Adrenal gland (tissue), 12 donors: ENCODE measurements around the gene HTR2C. TPM values are rescaled to one million over a fixed set of nuclear protein-coding genes. Genes with fewer than 3 reads are reported as not detected.

Experiments
- DNase-seq, 7 donors: peaks; one replicate each; pipeline ENCODE4 v3.0.0-alpha.2; 2019 to 2020
- H3K27ac ChIP-seq, 5 donors: fragments of 200-600 bp; sonication (generic) in 4 of 5; 1 replicate in 3 of 5; 2 replicates in 2 of 5; pipeline versions ENCODE4 v1.5.1 to v1.8.0; 2016 to 2020; ENCODE audit warnings: mild to moderate bottlenecking in 1 of 5
- H3K27me3 ChIP-seq: fragments of 200-600 bp; 2 replicates; pipeline ENCODE4 v1.8.0; 2021
- H3K36me3 ChIP-seq, 2 donors: fragments of 200-600 bp; replicated peaks in 1 of 2; 1 replicate in 1 of 2; 2 replicates in 1 of 2; pipeline versions ENCODE4 v1.5.1 to v1.8.0; 2018 to 2022
- H3K4me1 ChIP-seq, 2 donors: fragments of 200-600 bp; replicated peaks in 1 of 2; 1 replicate in 1 of 2; 2 replicates in 1 of 2; pipeline versions ENCODE4 v1.5.1 to v1.8.0; 2018 to 2021
- H3K4me3 ChIP-seq, 4 donors: fragments of 200-600 bp; sonication (generic) in 3 of 4; one replicate each; pipeline ENCODE4 v1.5.1; 2016 to 2018
- H3K9me3 ChIP-seq, 3 donors: fragments of 200-600 bp; sonication (generic) in 1 of 3; replicated peaks in 1 of 3; 1 replicate in 2 of 3; 2 replicates in 1 of 3; pipeline versions ENCODE4 v1.5.1 to v1.8.0; 2016 to 2021
- CTCF ChIP-seq, 6 experiments: fragments of 450-650 bp in 4 of 6; fragments of 200-600 bp in 2 of 6; sonication (generic) in 1 of 6; IDR thresholded peaks; 1 replicate in 5 of 6; 2 replicates in 1 of 6; pipeline versions ENCODE4 v1.5.1 to v1.8.0; 2016 to 2021; ENCODE audit warnings: antibody characterized with exemption in 6 of 6, mild to moderate bottlenecking in 2 of 6, moderate library complexity in 1 of 6
- POLR2A ChIP-seq, 2 donors: fragments of 450-650 bp; IDR thresholded peaks; one replicate each; pipeline ENCODE4 v1.6.1; 2017; ENCODE audit warnings: antibody characterized with exemption in 2 of 2, mild to moderate bottlenecking in 2 of 2, moderate library complexity in 1 of 2
- WGBS, 4 donors: extraction: QIAGEN DNeasy Blood & Tissue Kit in 2 of 4; methylation state at CpG; one replicate each; pipeline versions ENCODE4 v1.1.5 to v1.1.7; 2013 to 2017; 5-methylcytosine and 5-hydroxymethylcytosine counted together
- intact Hi-C, 2 donors: fragments of 100-400 bp; cut with DNase I; formaldehyde crosslinking; loops; one replicate each; pipeline versions ENCODE4 v1.14.1 to v1.15.0; 2022 to 2023
- polyA plus RNA-seq, 3 donors: library from polyadenylated mRNA; stranded (reverse); fragments of 200-250 nt in 2 of 3; fragments of 350-450 nt in 1 of 3; fragmentation: Illumina TruSeq in 1 of 3; extraction: RNeasy Lipid Tissue Mini Kit (QIAGEN cat#74804) in 1 of 3; gene quantifications; one replicate each; pipeline ENCODE4 v1.2.3, GENCODE V29; 2013 to 2014
- total RNA-seq, 9 donors: library from RNA; depleted of rRNA in 4 of 9; stranded (reverse); fragments of >200 nt in 4 of 9; fragments of 120-200 nt in 1 of 9; fragmentation: NEBNext Ultra II Directional in 1 of 9; extraction: Animal tissue kit (Norgen Biotek cat#: 25700) in 1 of 9; gene quantifications; one replicate each; pipeline versions ENCODE4 v1.1.0 to v1.2.4, GENCODE V29; 2013 to 2023
- donor health status: healthy with polysubstance abuse.
- donor health status: Bipolar disorder and iron deficiency.
- donor health status: DM: yes; HTN: yes; CAD: no.
- donor health status: DM: no; HTN: no; CAD: no.
- donor health status: DM: no; HTN: no; CAD: no.
- donor health status: DM: yes; HTN: yes; CAD: no.

The HTR2C gene
- total and polyA plus RNA-seq, 12 donors, result 0.06 TPM; not detected in 11

- H3K4me1 ChIP-seq, result no peaks in the 10 kb centered on the region
- no peak overlapping the region for H3K4me3 ChIP-seq
- TF ChIP-seq CTCF (IDR thresholded peaks at IDR 0.05) (no peak), POLR2A (IDR thresholded peaks at IDR 0.05) (no peak)
- 61 to 81% (median 75%) methylated on average over 3 of the region's 3 CpGs for WGBS, 4 donors
- H3K36me3 ChIP-seq, result no peaks in the 10 kb centered on the region
- no peaks in the 10 kb centered on the region for H3K9me3 ChIP-seq
- no peak for DNase-seq
- H3K27ac ChIP-seq, result no peak overlapping the region
- H3K27me3 ChIP-seq, result peaks cover 20% of the 10 kb centered on the region
- intact Hi-C loops, result no loop called here
Observed at GRCh38 chrX:114715096-114715495, 131.2 kb downstream of the HTR2C start.

GRCh38 chrX:114717921-114718320, 134.0 kb downstream of the HTR2C start:
- Histone ChIP-seq H3K4me3 (no peak overlapping the region), H3K36me3 (no peaks in the 10 kb centered on the region), H3K27ac (no peak overlapping the region), H3K4me1 (no peaks in the 10 kb centered on the region), H3K9me3 (no peaks in the 10 kb centered on the region), H3K27me3 (peaks cover 18% of the 10 kb centered on the region)
- TF ChIP-seq CTCF (IDR thresholded peaks at IDR 0.05) (no peak), POLR2A (IDR thresholded peaks at IDR 0.05) (no peak)
- 37 to 51% (median 41%) methylated on average over 6 of the region's 6 CpGs for WGBS, 4 donors
- intact Hi-C loops, result no loop called here
- no peak for DNase-seq

GRCh38 chrX:114766541-114766940, 182.7 kb downstream of the HTR2C start:
- no peak for DNase-seq
- H3K36me3 ChIP-seq, result no peaks in the 10 kb centered on the region
- no peak overlapping the region for H3K27ac ChIP-seq
- no peaks in the 10 kb centered on the region for H3K27me3 ChIP-seq
- no peak overlapping the region for H3K4me3 ChIP-seq
- TF ChIP-seq CTCF (IDR thresholded peaks at IDR 0.05) (no peak), POLR2A (IDR thresholded peaks at IDR 0.05) (no peak)
- 58 to 71% (median 62%) methylated on average over 1 of the region's 1 CpG for WGBS, 4 donors
- H3K9me3 ChIP-seq, result peaks cover 0 to 4% (median 0%) of the 10 kb centered on the region in 3 donors
- H3K4me1 ChIP-seq, result no peaks in the 10 kb centered on the region
- intact Hi-C loops, result no loop called here

- DNase-seq, result no peak
- Histone ChIP-seq H3K4me1 (no peaks in the 10 kb centered on the region), H3K9me3 (no peaks in the 10 kb centered on the region), H3K27me3 (no peaks in the 10 kb centered on the region), H3K4me3 (no peak overlapping the region), H3K36me3 (no peaks in the 10 kb centered on the region), H3K27ac (no peak overlapping the region)
- no peak for TF ChIP-seq POLR2A (IDR thresholded peaks at IDR 0.05)
- no peak for TF ChIP-seq CTCF (IDR thresholded peaks at IDR 0.05)
- intact Hi-C loops, result no loop called here
- WGBS, 4 donors, result 33 to 87% (median 53%) methylated on average over 1 of the region's 1 CpG
Observed at GRCh38 chrX:114774691-114775090, 190.8 kb downstream of the HTR2C start.
